ENCODE results near the gene LAMB1.
A peak's percentile ranks its signal among the peaks of the same experiment; 100 is the strongest.
"Not testable (repeated sequence)": the region's sequence is repeated elsewhere in the genome, so short reads cannot be mapped to it uniquely, and the experiment has no call there.

LAMB1 gene

GRCh38 chr7:107889992-107890391 lies 113.0 kb downstream of the LAMB1 start:
- H3F3A ChIP-seq (ENCODE audit: insufficient read depth, low read length): peaks cover 9% of the 10 kb centered on the region
- H3K4me3 ChIP-seq (ENCODE audit: low read length): peak overlapping the region; percentile 79
- peaks cover 35% of the 10 kb centered on the region for H3K79me2 ChIP-seq (ENCODE audit: low read length)
- H3K9me2 ChIP-seq (replicated peaks; ENCODE audit: insufficient read depth, low read length): no peaks in the 10 kb centered on the region
- H3K4me1 ChIP-seq (ENCODE audit: low read length): peaks cover 10% of the 10 kb centered on the region
- no peak for DNase-seq
- H3K36me3 ChIP-seq (replicated peaks; ENCODE audit: insufficient read depth, low read length): peaks cover 4% of the 10 kb centered on the region; the same call in 1 of the 2 replicates
- no peak for TF ChIP-seq CTCF (IDR thresholded peaks at IDR 0.05; ENCODE audit: low read length)
- H2AFZ ChIP-seq (ENCODE audit: low read length): peak overlapping the region; percentile 97
- H3K9ac ChIP-seq (ENCODE audit: low read length): no peak overlapping the region
- no peak overlapping the region for H3K27ac ChIP-seq (ENCODE audit: low read length)
- H3K4me2 ChIP-seq (ENCODE audit: low read depth, low read length): peak overlapping the region; percentile 94
- H3K9me3 ChIP-seq (replicated peaks; ENCODE audit: insufficient read depth, low read length): no peaks in the 10 kb centered on the region
- no peaks in the 10 kb centered on the region for H4K20me1 ChIP-seq (ENCODE audit: insufficient read depth, low read length)
- no peaks in the 10 kb centered on the region for H3K27me3 ChIP-seq (replicated peaks; ENCODE audit: insufficient read depth, low read length)

GRCh38 chr7:107887827-107888226 lies 115.1 kb downstream of the LAMB1 start:
- H3K36me3 ChIP-seq (replicated peaks; ENCODE audit: insufficient read depth, low read length); H4K20me1 ChIP-seq (ENCODE audit: insufficient read depth, low read length); H2AFZ ChIP-seq (ENCODE audit: low read length); H3K27me3 ChIP-seq (replicated peaks; ENCODE audit: insufficient read depth, low read length); H3F3A ChIP-seq (ENCODE audit: insufficient read depth, low read length); H3K9ac ChIP-seq (ENCODE audit: low read length); H3K4me1 ChIP-seq (ENCODE audit: low read length); DNase-seq; H3K27ac ChIP-seq (ENCODE audit: low read length); H3K4me2 ChIP-seq (ENCODE audit: low read depth, low read length); H3K4me3 ChIP-seq (ENCODE audit: low read length); H3K9me2 ChIP-seq (replicated peaks; ENCODE audit: insufficient read depth, low read length); H3K9me3 ChIP-seq (replicated peaks; ENCODE audit: insufficient read depth, low read length): not testable (repeated sequence)
- H3K79me2 ChIP-seq (ENCODE audit: low read length): peaks cover 14% of the 10 kb centered on the region

- no peak overlapping the region for H3K27ac ChIP-seq (ENCODE audit: low read length)
- TF ChIP-seq CTCF (IDR thresholded peaks at IDR 0.05; ENCODE audit: low read length): no peak
- no peak for TF ChIP-seq EZH2 (optimal IDR thresholded peaks at IDR 0.05; ENCODE audit: low read depth, low read length)
- no peak for TF ChIP-seq EZH2phosphoT487 (IDR thresholded peaks at IDR 0.05; ENCODE audit: low read length)
- no peak overlapping the region for H2AFZ ChIP-seq (ENCODE audit: low read length)
Observed at GRCh38 chr7:107884066-107884818, 118.7 kb downstream of the LAMB1 start.

GRCh38 chr7:107882766-107883165 lies 120.2 kb downstream of the LAMB1 start:
- Histone ChIP-seq H3K9me2 (replicated peaks; ENCODE audit: insufficient read depth, low read length) (no peaks in the 10 kb centered on the region), H3K79me2 (ENCODE audit: low read length) (no peaks in the 10 kb centered on the region), H3K27me3 (replicated peaks; ENCODE audit: insufficient read depth, low read length) (no peaks in the 10 kb centered on the region), H4K20me1 (ENCODE audit: insufficient read depth, low read length) (no peaks in the 10 kb centered on the region), H3K27ac (ENCODE audit: low read length) (no peak overlapping the region), H2AFZ (ENCODE audit: low read length) (no peak overlapping the region), H3K9ac (ENCODE audit: low read length) (no peak overlapping the region), H3K9me3 (replicated peaks; ENCODE audit: insufficient read depth, low read length) (no peaks in the 10 kb centered on the region), H3K36me3 (replicated peaks; ENCODE audit: insufficient read depth, low read length) (no peaks in the 10 kb centered on the region), H3K4me2 (ENCODE audit: low read depth, low read length) (no peak overlapping the region), H3F3A (ENCODE audit: insufficient read depth, low read length) (no peaks in the 10 kb centered on the region), H3K4me3 (ENCODE audit: low read length) (no peak overlapping the region), H3K4me1 (ENCODE audit: low read length) (no peaks in the 10 kb centered on the region)
- no peak for DNase-seq
- TF ChIP-seq EZH2phosphoT487 (IDR thresholded peaks at IDR 0.05; ENCODE audit: low read length) (no peak), EZH2 (optimal IDR thresholded peaks at IDR 0.05; ENCODE audit: low read depth, low read length) (no peak), CTCF (IDR thresholded peaks at IDR 0.05; ENCODE audit: low read length) (no peak)

More at GRCh38 chr7:107884066-107884818, 118.7 kb downstream of the LAMB1 start:
- H3K4me1 ChIP-seq (ENCODE audit: low read length): no peaks in the 10 kb centered on the region
- H3K9me2 ChIP-seq (replicated peaks; ENCODE audit: insufficient read depth, low read length): no peaks in the 10 kb centered on the region
- H3K4me2 ChIP-seq (ENCODE audit: low read depth, low read length): no peak overlapping the region
- no peaks in the 10 kb centered on the region for H3K36me3 ChIP-seq (replicated peaks; ENCODE audit: insufficient read depth, low read length)
- H3K9ac ChIP-seq (ENCODE audit: low read length): no peak overlapping the region
- DNase-seq: no peak
- no peaks in the 10 kb centered on the region for H3K9me3 ChIP-seq (replicated peaks; ENCODE audit: insufficient read depth, low read length)
- H4K20me1 ChIP-seq (ENCODE audit: insufficient read depth, low read length): no peaks in the 10 kb centered on the region
- H3F3A ChIP-seq (ENCODE audit: insufficient read depth, low read length): no peaks in the 10 kb centered on the region
- no peaks in the 10 kb centered on the region for H3K79me2 ChIP-seq (ENCODE audit: low read length)
- H3K4me3 ChIP-seq (ENCODE audit: low read length): no peak overlapping the region
- no peaks in the 10 kb centered on the region for H3K27me3 ChIP-seq (replicated peaks; ENCODE audit: insufficient read depth, low read length)

Measured in MM.1S (cell line).